A172 (cell line): ENCODE measurements around the gene MLEC. TPM values are rescaled to one million over a fixed set of nuclear protein-coding genes. Genes with fewer than 3 reads are reported as not detected.

ENCODE experiments used
- DNase-seq: peaks from one replicate; pipeline ENCODE4 v3.0.0-alpha.2; 2015; ENCODE audit warnings: low spot score
- total RNA-seq: library from RNA; depleted of rRNA; stranded (reverse); fragments of >200 nt; shearing (Covaris generic); gene quantifications from 2 replicates; pipeline ENCODE4 v1.2.3, GENCODE V29; 2014; rRNA removed

Gene MLEC
- total RNA-seq, result 105 and 120 TPM in 2 replicates

GRCh38 chr12:120686690-120687577 lies at the start of gene MLEC:
Gene MLEC, plus strand, starts transcription at chr12:120687149. Its CDS starts 148 bp downstream, at chr12:120687297.
- DNase-seq, result peak; percentile 94

GRCh38 chr12:120639771-120640721 lies 46.9 kb upstream of the MLEC start, which contains the start of gene CABP1:
Gene CABP1, plus strand, starts transcription at chr12:120640626. Its CDS starts 60 bp downstream, at chr12:120640686.
- DNase-seq, result no peak

- DNase-seq, result no peak
These were observed 45.8 kb upstream of the MLEC start for GRCh38 chr12:120640861-120641833.

- DNase-seq, result no peak
These were observed 44.8 kb upstream of the MLEC start for GRCh38 chr12:120642121-120642520.

GRCh38 chr12:120642826-120643225 lies 44.1 kb upstream of the MLEC start:
- no peak for DNase-seq

GRCh38 chr12:120643574-120643973 lies 43.4 kb upstream of the MLEC start:
- no peak for DNase-seq

- DNase-seq, result no peak
These were observed 40.9 kb upstream of the MLEC start for GRCh38 chr12:120646044-120646443.

- no peak for DNase-seq
These were observed 39.6 kb upstream of the MLEC start for GRCh38 chr12:120647375-120647755.

- DNase-seq, result no peak
These were observed 37.3 kb upstream of the MLEC start for GRCh38 chr12:120649442-120650232.

GRCh38 chr12:120650233-120650690 lies 36.7 kb upstream of the MLEC start:
- no peak for DNase-seq

GRCh38 chr12:120651821-120652220 lies 35.1 kb upstream of the MLEC start:
- no peak for DNase-seq

GRCh38 chr12:120652656-120653435 lies 34.1 kb upstream of the MLEC start:
- peak; percentile 22 for DNase-seq

- DNase-seq, result no peak
These were observed 33.3 kb upstream of the MLEC start for GRCh38 chr12:120653611-120654010.

GRCh38 chr12:120654656-120655055 lies 32.3 kb upstream of the MLEC start:
- DNase-seq, result no peak

- no peak for DNase-seq
These were observed 30.9 kb upstream of the MLEC start for GRCh38 chr12:120656008-120656407.

- DNase-seq, result no peak
These were observed 28.4 kb upstream of the MLEC start for GRCh38 chr12:120658286-120659150.

GRCh38 chr12:120659151-120659525 lies 27.8 kb upstream of the MLEC start:
- no peak for DNase-seq

- no peak for DNase-seq
These were observed 25.5 kb upstream of the MLEC start for GRCh38 chr12:120661432-120661831.
